Mesothelial cell of epicardium (in vitro differentiated cells): ENCODE results near the gene TMEM120B. TPM values are rescaled to one million over a fixed set of nuclear protein-coding genes. Genes with fewer than 3 reads are reported as not detected.

Source experiments
- DNase-seq, 2 experiments: peaks; one replicate each; pipeline ENCODE4 v3.0.0; 2021; ENCODE audit warnings: low spot score in 2 of 2; ENCODE audit not compliant: unreplicated experiment in 2 of 2
- H3K27ac Mint-ChIP-seq: 2 replicates; pipeline ENCODE4 v1.8.0; 2021; ENCODE audit warnings: mixed read lengths
- H3K27me3 Mint-ChIP-seq: 2 replicates; pipeline ENCODE4 v1.8.0; 2021; ENCODE audit warnings: low read depth, mixed read lengths
- H3K36me3 Mint-ChIP-seq: 2 replicates; pipeline ENCODE4 v1.8.0; 2021; ENCODE audit warnings: mixed read lengths
- H3K4me1 Mint-ChIP-seq: 2 replicates; pipeline ENCODE4 v1.8.0; 2021; ENCODE audit warnings: mixed read lengths
- H3K4me3 Mint-ChIP-seq: 2 replicates; pipeline ENCODE4 v1.8.0; 2021; ENCODE audit warnings: mild to moderate bottlenecking, moderate library complexity, mixed read lengths
- H3K9me3 Mint-ChIP-seq: 2 replicates; pipeline ENCODE4 v1.8.0; 2021; ENCODE audit warnings: mixed read lengths
- CTCF ChIP-seq: fragments of 200-600 bp; sonication (generic); IDR thresholded peaks from one replicate; pipeline ENCODE4 v1.5.0; 2021; ENCODE audit warnings: antibody characterized with exemption; ENCODE audit not compliant: unreplicated experiment
- total RNA-seq: library from RNA; stranded (reverse); gene quantifications from 3 replicates; pipeline ENCODE4 v1.2.1, GENCODE V29; 2021

The TMEM120B gene
- total RNA-seq, 1 donor from 2014 or later, result 22.4 TPM

GRCh38 chr12:121802843-121803698, 90.5 kb downstream of the TMEM120B start:
- peaks cover 4% of the 10 kb centered on the region for H3K36me3 Mint-ChIP-seq
- peak overlapping the region; percentile 100 for H3K27ac Mint-ChIP-seq
- peaks cover 44% of the 10 kb centered on the region for H3K4me1 Mint-ChIP-seq
- DNase-seq, result peak; percentile 83 to 90
- peak overlapping the region; percentile 90 for H3K4me3 Mint-ChIP-seq
- TF ChIP-seq CTCF, result no peak
- no peaks in the 10 kb centered on the region for H3K9me3 Mint-ChIP-seq
- H3K27me3 Mint-ChIP-seq, result no peaks in the 10 kb centered on the region

- Mint-ChIP-seq H3K36me3 (peaks cover 6% of the 10 kb centered on the region), H3K9me3 (no peaks in the 10 kb centered on the region), H3K4me3 (peak within 1 kb of the TSS; percentile 95), H3K4me1 (peaks cover 35% of the 10 kb centered on the region), H3K27me3 (no peaks in the 10 kb centered on the region), H3K27ac (peak within 1 kb of the TSS; percentile 100)
- DNase-seq, result no peak
- no peak for TF ChIP-seq CTCF
Observed at GRCh38 chr12:121803861-121804416, 91.4 kb downstream of the TMEM120B start, which contains the start of gene SETD1B. Gene SETD1B (plus strand): TSS chr12:121804009. CDS start chr12:121804738, 729 bp downstream.

GRCh38 chr12:121804417-121805111, 92.0 kb downstream of the TMEM120B start:
- Mint-ChIP-seq H3K9me3 (no peaks in the 10 kb centered on the region), H3K27me3 (no peaks in the 10 kb centered on the region), H3K4me3 (peak overlapping the region; percentile 95), H3K4me1 (peaks cover 30% of the 10 kb centered on the region), H3K36me3 (peaks cover 12% of the 10 kb centered on the region), H3K27ac (peak overlapping the region; percentile 98)
- no peak for DNase-seq
- no peak for TF ChIP-seq CTCF

- H3K27me3 Mint-ChIP-seq, result no peaks in the 10 kb centered on the region
- H3K27ac Mint-ChIP-seq, result peak overlapping the region; percentile 89
- H3K9me3 Mint-ChIP-seq, result no peaks in the 10 kb centered on the region
- peaks cover 14% of the 10 kb centered on the region for H3K36me3 Mint-ChIP-seq
- H3K4me1 Mint-ChIP-seq, result peaks cover 30% of the 10 kb centered on the region
- no peak for DNase-seq
- peak overlapping the region; percentile 95 for H3K4me3 Mint-ChIP-seq
- no peak for TF ChIP-seq CTCF
Observed at GRCh38 chr12:121805171-121806008, 92.8 kb downstream of the TMEM120B start.

- TF ChIP-seq CTCF, result no peak
- H3K27me3 Mint-ChIP-seq, result no peaks in the 10 kb centered on the region
- H3K36me3 Mint-ChIP-seq, result peaks cover 14% of the 10 kb centered on the region
- H3K9me3 Mint-ChIP-seq, result no peaks in the 10 kb centered on the region
- peak overlapping the region; percentile 89 for H3K27ac Mint-ChIP-seq
- H3K4me3 Mint-ChIP-seq, result peak overlapping the region; percentile 95
- no peak for DNase-seq
- peaks cover 34% of the 10 kb centered on the region for H3K4me1 Mint-ChIP-seq
Observed at GRCh38 chr12:121806009-121806545, 93.5 kb downstream of the TMEM120B start.
